ENCODE data around the gene GCLC.

DNA sequence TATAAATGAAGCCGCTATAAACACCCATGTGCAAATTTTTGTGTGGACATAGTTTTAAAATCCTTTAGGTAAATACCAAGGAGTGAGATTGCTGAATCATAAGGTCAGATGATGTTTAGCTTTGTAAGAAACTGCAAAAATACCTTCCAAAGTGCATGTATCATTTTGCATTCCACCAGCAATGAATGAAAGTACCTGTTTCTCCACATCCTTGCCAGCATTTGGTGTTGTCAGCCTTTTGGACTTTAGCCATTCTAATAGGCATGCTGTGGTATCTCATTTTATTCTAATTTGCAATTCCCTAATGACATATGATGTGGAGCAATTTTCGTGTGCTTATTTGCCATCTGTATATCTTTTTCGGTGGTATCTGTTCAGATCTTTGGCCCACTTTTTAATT lies 93.7 kb downstream of the GCLC start:
- TF ChIP-seq POLR2AphosphoS5 (IDR thresholded peaks at IDR 0.05) (no peak), POLR2A (IDR thresholded peaks at IDR 0.05) (no peak)
- TF ChIP-seq, protein P1, sequence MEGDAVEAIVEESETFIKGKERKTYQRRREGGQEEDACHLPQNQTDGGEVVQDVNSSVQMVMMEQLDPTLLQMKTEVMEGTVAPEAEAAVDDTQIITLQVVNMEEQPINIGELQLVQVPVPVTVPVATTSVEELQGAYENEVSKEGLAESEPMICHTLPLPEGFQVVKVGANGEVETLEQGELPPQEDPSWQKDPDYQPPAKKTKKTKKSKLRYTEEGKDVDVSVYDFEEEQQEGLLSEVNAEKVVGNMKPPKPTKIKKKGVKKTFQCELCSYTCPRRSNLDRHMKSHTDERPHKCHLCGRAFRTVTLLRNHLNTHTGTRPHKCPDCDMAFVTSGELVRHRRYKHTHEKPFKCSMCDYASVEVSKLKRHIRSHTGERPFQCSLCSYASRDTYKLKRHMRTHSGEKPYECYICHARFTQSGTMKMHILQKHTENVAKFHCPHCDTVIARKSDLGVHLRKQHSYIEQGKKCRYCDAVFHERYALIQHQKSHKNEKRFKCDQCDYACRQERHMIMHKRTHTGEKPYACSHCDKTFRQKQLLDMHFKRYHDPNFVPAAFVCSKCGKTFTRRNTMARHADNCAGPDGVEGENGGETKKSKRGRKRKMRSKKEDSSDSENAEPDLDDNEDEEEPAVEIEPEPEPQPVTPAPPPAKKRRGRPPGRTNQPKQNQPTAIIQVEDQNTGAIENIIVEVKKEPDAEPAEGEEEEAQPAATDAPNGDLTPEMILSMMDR (IDR thresholded peaks at IDR 0.05) = no peak
